ENCODE results near the gene SRPK2.
"Not testable (repeated sequence)": the region's sequence is repeated elsewhere in the genome, so short reads cannot be mapped to it uniquely, and the experiment has no call there.

The SRPK2 gene

GRCh38 chr7:105304040-105304895 is 84.5 kb downstream of the SRPK2 start:
- no peak for DNase-seq (ENCODE audit: low spot score)

- DNase-seq (ENCODE audit: low spot score) = not testable (repeated sequence)
Measured at GRCh38 chr7:105300587-105300986, 88.1 kb downstream of the SRPK2 start.

GRCh38 chr7:105298439-105298894 is 90.3 kb downstream of the SRPK2 start:
- no peak for DNase-seq (ENCODE audit: low spot score)

GRCh38 chr7:105297985-105298384 is 90.7 kb downstream of the SRPK2 start:
- no peak for DNase-seq (ENCODE audit: low spot score)

GRCh38 chr7:105297309-105297708 is 91.4 kb downstream of the SRPK2 start:
- DNase-seq (ENCODE audit: low spot score) = no peak

GRCh38 chr7:105296491-105296890 is 92.2 kb downstream of the SRPK2 start:
- DNase-seq (ENCODE audit: low spot score) = no peak

- DNase-seq (ENCODE audit: low spot score) = no peak
Measured at GRCh38 chr7:105295596-105296352, 92.9 kb downstream of the SRPK2 start.

GRCh38 chr7:105294482-105294881 is 94.2 kb downstream of the SRPK2 start:
- DNase-seq (ENCODE audit: low spot score) = not testable (repeated sequence)

GRCh38 chr7:105289704-105290103 is 99.0 kb downstream of the SRPK2 start:
- no peak for DNase-seq (ENCODE audit: low spot score)

- no peak for DNase-seq (ENCODE audit: low spot score)
Measured at GRCh38 chr7:105286441-105286840, 102.3 kb downstream of the SRPK2 start.

GRCh38 chr7:105285118-105285874 is 103.4 kb downstream of the SRPK2 start:
- no peak for DNase-seq (ENCODE audit: low spot score)

GRCh38 chr7:105284014-105284413 is 104.7 kb downstream of the SRPK2 start:
- DNase-seq (ENCODE audit: low spot score) = no peak

- DNase-seq (ENCODE audit: low spot score) = no peak
Measured at GRCh38 chr7:105281966-105282365, 106.8 kb downstream of the SRPK2 start.

- DNase-seq (ENCODE audit: low spot score) = no peak
Measured at GRCh38 chr7:105279688-105280007, 109.1 kb downstream of the SRPK2 start.

GRCh38 chr7:105278973-105279687 is 109.6 kb downstream of the SRPK2 start:
- no peak for DNase-seq (ENCODE audit: low spot score)

- no peak for DNase-seq (ENCODE audit: low spot score)
Measured at GRCh38 chr7:105278565-105278964, 110.2 kb downstream of the SRPK2 start.

- DNase-seq (ENCODE audit: low spot score) = no peak
Measured at GRCh38 chr7:105277341-105277740, 111.4 kb downstream of the SRPK2 start.

GRCh38 chr7:105270117-105270516 is 118.6 kb downstream of the SRPK2 start:
- DNase-seq (ENCODE audit: low spot score) = no peak

- DNase-seq (ENCODE audit: low spot score) = no peak
Measured at GRCh38 chr7:105269397-105269796, 119.3 kb downstream of the SRPK2 start.

- no peak for DNase-seq (ENCODE audit: low spot score)
Measured at GRCh38 chr7:105268511-105269392, 120.0 kb downstream of the SRPK2 start.

GRCh38 chr7:105268056-105268455 is 120.7 kb downstream of the SRPK2 start:
- DNase-seq (ENCODE audit: low spot score) = no peak
